A673 (cell line): Measurements from ENCODE around the gene FGF3.

Experiments used
- CTCF ChIP-seq: fragments of 300-800, 200-600 bp; sonication (generic); conservative IDR thresholded peaks from 2 replicates; pipeline ENCODE4 v1.5.1; 2017; ENCODE audit warnings: low read depth, mild to moderate bottlenecking, antibody characterized with exemption, low read length, moderate library complexity, mixed read lengths
- EZH2 ChIP-seq: fragments of 200-600 bp; sonication (generic); IDR thresholded peaks from 2 replicates; pipeline ENCODE4 v1.6.1; 2017; ENCODE audit warnings: borderline replicate concordance, low read depth, mild to moderate bottlenecking, mixed read lengths, antibody characterized with exemption, low read length; ENCODE audit not compliant: poor library complexity, severe bottlenecking

- TF ChIP-seq CTCF: no peak
- no peak for TF ChIP-seq EZH2
Measured at GRCh38 chr11:69859275-69859934, 40.2 kb upstream of the FGF3 start.
